Right ventricle myocardium superior (tissue), 1 donor: ENCODE results near the gene TLR6. TPM values are rescaled to one million over a fixed set of nuclear protein-coding genes. Genes with fewer than 3 reads are reported as not detected.
"Not testable (repeated sequence)": the region's sequence is repeated elsewhere in the genome, so short reads cannot be mapped to it uniquely, and the experiment has no call there.

Source experiments
- ATAC-seq: fragments of 200-7000 bp; cut with Tn5 transposase; one replicate; pipeline ENCODE4 v1.9.1; 2020; ENCODE audit warnings: mild to moderate bottlenecking; ENCODE audit not compliant: poor library complexity
- DNase-seq: peaks from one replicate; pipeline ENCODE4 v3.0.0-alpha.2; 2020
- intact Hi-C: fragments of 100-400 bp; cut with DNase I; formaldehyde crosslinking; loops from one replicate; pipeline ENCODE4 v1.11.2; 2022
- total RNA-seq: library from RNA; stranded (reverse); fragmentation: NEBNext Ultra II Directional; extraction: Animal tissue kit (Norgen Biotek cat#: 25700); gene quantifications from one replicate; pipeline ENCODE4 v1.2.1, GENCODE V29; 2021
- donor health status: DM: no; HTN: yes; CAD: no; lungs with severe emphysema.

TLR6 gene
- total RNA-seq, 1 donor from 2014 or later, result 2.3 TPM

GRCh38 chr4:38802561-38803355 is 53.9 kb downstream of the TLR6 start:
- no peak for DNase-seq
- intact Hi-C loops, result no loop called here
- no peak for ATAC-seq

DNA sequence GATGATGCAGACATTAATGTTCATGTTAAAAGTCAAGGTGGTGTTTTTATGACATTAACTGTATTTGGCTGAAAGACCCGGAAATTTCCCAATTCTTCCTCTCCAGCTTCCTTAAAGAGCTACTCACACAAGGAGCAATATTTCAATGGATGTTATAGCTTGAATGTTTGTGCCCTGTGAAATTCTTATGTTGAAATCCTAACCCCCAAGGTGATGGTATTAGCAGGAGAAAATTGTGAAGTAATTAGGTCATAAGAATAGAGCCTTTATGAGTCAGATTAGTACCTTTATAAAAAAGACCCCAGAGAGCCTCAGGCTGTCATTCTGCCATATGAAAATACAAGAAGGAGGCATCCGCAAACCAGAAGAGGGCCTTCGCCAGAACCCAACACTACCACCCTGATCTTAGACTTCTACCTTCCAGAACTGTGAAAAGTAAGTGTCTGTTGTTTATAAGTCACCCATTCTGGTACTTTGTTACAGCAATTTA is 55.6 kb downstream of the TLR6 start:
- no peak for ATAC-seq
- intact Hi-C loops, result no loop called here
- no peak for DNase-seq

GRCh38 chr4:38800366-38800765 is 56.3 kb downstream of the TLR6 start:
- intact Hi-C loops, result no loop called here

DNA sequence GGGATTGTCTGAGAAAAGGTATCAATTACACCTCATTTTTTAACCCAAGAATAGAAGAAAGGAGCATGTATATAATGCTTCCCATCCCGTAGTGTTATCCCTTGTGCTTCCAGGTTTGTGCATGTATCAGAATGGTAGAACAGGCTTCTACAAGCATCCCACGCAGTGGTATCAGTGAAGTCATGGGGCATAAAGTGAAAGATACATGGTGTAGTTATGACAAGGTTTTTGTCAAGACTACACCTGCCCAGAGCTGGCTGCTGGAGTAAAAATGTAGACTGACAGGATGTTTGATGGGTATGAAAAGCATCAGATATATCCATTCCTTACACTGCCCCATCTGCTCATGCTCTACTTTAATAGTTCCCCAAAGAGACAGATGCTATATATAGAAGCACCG is 61.5 kb downstream of the TLR6 start:
- intact Hi-C loops, result no loop called here
- ATAC-seq (no peak), DNase-seq (no peak)

More at GRCh38 chr4:38800366-38800765, 56.3 kb downstream of the TLR6 start:
- DNase-seq (no peak), ATAC-seq (no peak)

- DNase-seq (no peak), ATAC-seq (no peak)
- intact Hi-C loops, result no loop called here
These were observed 62.6 kb downstream of the TLR6 start for GRCh38 chr4:38794051-38794450.

DNA sequence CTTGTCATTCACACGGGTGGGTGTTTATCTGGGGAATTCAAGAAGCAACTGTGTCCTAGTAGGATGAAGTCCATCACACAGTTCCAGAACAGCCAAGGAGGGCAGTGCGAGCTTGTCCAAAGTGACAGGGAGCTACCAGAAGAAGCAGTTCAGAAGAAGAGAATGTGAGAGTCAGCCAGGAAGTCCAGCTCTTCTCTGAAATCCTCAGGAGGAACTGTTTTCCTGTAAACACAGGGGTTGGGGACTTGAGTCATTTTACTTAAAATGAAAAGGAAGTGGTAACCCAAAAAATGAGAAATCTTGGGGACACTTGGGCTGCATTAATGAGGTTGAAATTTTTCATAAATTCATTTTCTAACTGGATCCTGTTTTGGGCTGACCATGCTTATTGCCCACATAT is 65.6 kb downstream of the TLR6 start:
- DNase-seq (no peak), ATAC-seq (peak; percentile 55)
- intact Hi-C loops, result no loop called here

DNA sequence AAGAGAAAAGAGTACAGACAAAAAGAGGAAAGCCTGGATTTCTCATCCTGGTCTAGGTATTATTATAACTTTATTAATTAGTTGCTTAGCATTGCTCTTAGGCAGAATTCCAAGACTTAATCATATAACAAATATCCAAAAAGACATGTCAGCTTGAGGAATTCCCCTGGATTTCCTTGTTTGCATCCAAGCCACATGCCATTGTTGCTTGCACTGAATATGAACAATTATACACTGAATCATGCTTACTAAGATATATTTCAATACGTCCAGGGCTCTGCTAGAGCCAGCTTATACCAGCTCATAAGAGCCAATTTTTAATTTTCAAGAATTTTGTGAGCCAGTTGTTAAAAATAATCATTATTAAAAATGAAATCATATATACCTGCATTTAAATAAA is 68.3 kb downstream of the TLR6 start:
- ATAC-seq, result no peak
- DNase-seq, result no peak
- intact Hi-C loops, result no loop called here

DNA sequence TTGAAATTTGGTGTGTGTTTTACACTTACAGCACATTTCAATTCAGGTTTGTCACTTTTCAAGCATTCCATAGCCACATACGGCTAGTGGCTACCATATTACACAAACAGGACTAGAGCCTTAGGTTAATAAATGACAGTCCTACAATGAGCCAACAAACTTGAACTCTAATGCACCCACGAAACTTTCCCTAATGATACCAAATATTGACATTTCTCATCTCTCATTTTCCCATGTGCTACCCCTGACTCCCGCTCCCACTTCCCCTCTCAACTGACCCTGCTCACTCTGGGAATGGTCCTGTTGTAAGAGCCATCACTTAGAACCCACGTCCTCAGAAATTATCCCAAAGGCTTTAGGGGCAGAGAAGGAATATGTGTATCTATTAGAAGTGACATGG is 68.9 kb downstream of the TLR6 start:
- no peak for ATAC-seq
- no peak for DNase-seq
- intact Hi-C loops, result no loop called here

DNA sequence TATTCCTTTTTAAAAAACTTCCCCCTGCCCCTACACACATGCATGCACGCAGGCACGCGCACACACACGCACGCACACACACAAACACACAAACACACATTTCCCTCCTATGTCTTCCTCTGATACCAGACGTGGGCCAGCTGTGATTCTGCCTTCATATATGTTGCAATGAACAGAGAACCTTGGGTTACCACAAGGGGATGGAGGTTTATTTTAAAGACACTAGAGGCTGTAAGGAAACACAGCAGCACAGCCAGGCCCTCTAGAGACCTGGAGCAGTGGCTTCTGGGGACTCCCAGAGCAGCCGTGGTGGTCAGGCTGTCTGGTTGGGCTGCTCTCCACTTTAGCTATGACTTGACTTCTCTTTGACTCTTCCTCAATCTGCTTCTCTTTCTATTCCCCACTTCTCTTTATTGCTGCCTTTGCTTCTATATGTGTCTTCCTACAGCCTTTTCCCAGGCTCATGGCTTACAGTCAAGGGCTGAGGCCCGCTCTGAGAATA is 70.7 kb downstream of the TLR6 start:
- DNase-seq (peak; percentile 47), ATAC-seq (peak; percentile 73)
- intact Hi-C loops, result no loop called here

DNA sequence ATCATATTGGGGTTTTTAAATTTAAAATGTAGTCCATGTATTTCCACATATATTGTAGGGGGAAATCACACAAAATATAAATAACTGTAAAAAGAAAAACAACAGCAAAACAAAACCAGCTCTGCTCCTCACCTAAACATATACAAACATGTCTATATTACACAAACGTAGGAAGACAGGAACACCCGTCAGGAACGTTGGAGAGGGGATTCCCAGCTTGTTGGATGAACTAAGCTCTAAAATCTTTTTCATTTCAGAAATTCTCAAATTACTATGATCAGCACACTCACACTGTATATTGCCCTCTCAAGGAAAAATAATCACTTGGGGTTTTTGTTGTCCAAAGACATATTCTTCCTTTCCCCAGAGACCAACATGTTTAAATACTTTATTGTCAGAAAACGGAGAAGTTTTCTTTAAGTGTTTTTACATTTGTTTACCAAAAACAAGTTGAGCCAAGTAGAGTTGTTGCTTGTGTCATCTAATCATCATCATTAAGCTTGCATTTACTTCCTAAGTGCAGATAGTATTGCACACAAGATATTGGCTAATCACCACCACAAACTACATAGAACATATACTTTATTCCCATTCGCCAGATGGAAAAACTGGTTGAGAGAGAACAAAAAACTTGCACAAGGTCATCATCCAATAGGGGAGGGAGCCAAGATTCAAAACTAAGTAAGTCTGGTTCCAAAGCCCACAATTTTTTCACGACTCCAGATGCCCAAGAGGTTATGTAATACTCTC is 71.4 kb downstream of the TLR6 start:
- DNase-seq, result no peak
- ATAC-seq, result no peak
- intact Hi-C loops, result no loop called here

- DNase-seq (no peak), ATAC-seq (no peak)
- intact Hi-C loops, result no loop called here
These were observed 72.5 kb downstream of the TLR6 start for GRCh38 chr4:38784141-38784540.

DNA sequence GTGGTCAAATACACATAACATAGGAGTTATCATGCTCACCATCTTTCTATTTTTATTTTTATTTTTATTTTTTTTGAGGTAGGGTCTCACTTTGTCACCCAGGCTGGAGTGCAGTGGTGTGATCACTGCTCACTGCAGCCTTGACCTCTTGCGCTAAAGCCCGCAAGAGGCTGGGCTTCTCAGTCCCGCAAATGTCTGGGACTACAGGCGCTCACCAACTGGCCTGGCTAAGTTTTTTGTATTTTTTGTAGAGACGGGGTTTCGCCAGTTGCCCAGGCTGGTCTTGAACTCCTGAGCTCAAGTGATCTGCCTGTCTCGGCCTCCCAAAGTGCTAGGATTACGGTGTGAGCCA is 73.5 kb downstream of the TLR6 start:
- DNase-seq (no peak), ATAC-seq (no peak)
- intact Hi-C loops, result no loop called here

- peak; percentile 72 for ATAC-seq
- DNase-seq, result peak; percentile 35
- intact Hi-C loops, result no loop called here
These were observed 74.0 kb downstream of the TLR6 start, which contains the start of gene TLR10 for GRCh38 chr4:38782452-38783108. TSS of gene TLR10 (minus strand) at chr4:38782990. CDS start at chr4:38775590, 7,400 bp downstream.

DNA sequence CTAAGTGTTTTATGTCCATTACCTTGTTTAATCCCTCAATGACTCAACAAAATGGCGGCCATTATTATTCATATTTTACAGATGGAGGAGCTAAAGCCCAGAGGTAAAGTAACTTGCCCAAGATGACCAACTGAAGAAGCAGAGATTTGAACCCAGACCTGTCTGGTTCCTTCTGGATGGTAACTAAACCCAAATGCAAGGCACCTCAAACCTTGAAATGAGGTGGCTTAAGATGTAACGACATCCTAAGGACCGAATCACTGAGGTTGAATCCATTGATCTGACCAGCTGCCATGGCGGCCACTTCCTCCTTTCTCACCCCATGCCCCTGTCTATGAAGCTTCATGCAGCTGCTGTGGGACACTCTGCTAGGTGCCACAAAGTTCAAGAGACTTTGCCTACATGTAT is 74.8 kb downstream of the TLR6 start:
- DNase-seq, result no peak
- ATAC-seq, result no peak
- intact Hi-C loops, result no loop called here

DNA sequence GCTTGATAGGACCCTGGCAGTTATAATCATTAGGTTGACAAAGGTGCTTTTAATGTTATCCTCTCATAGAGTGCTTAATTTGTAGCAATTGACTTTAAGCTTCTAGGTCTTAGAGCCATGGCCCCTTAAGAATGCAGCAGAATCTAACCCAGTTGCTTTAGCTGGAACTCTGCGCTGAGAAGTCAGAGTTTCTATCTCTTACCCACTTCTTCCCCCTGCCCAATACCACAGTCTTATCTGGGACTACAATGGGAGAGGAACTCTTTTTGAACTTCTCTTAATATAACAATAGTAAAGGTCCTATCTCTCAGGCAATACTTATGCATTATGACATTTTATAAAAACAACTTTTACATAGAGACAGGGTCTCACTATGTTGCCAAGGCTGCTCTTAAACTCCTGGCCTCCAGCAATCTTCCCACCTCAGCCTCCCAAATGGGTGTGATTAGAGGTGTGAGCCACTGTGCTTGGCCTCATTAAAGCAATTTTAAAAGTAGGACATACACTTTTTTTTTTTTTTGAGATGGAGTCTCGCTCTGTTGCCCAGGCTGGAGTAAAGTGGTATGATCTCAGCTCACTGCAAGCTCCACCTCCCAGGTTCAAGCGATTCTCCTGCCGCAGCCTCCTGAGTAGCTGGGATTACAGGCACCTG is 75.7 kb downstream of the TLR6 start:
- intact Hi-C loops, result no loop called here
- DNase-seq, result no peak
- no peak for ATAC-seq

DNA sequence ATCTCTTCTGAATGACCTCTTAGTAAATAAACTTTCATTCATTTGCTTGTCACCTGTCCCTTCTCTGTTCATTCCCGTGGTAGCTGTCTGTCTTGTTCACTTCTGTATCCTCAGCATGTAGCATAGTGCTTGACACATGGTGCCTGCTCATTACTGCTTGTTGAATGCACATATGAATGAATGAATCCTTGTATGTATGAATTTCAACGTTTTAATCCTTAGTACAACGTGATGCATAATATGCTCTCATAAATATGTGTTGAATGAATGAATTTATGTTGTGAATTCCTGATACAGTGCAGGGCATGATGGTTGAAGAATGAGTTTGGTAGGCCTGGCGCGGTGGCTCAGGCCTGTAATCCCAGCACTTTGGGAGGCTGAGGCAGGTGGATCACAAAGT is 76.8 kb downstream of the TLR6 start:
- DNase-seq, result no peak
- no peak for ATAC-seq
- intact Hi-C loops, result no loop called here

DNA sequence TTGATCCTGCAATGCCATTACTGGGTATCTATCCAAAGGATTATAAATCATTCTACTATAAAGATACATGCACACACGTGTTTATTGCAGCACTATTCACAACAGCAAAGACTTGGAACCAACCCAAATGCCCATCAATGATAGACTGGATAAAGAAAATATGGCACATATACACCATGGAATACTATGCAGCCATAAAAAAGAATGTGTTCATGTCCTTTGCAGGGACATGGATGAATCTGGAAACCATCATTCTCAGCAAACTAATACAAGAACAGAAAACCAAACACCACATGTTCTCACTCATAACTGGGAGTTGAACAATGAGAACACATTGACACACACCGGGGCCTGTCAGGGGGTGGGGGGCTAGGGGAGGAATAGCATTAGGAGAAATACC is 78.7 kb downstream of the TLR6 start:
- ATAC-seq, DNase-seq, intact Hi-C loops: not testable (repeated sequence)

DNA sequence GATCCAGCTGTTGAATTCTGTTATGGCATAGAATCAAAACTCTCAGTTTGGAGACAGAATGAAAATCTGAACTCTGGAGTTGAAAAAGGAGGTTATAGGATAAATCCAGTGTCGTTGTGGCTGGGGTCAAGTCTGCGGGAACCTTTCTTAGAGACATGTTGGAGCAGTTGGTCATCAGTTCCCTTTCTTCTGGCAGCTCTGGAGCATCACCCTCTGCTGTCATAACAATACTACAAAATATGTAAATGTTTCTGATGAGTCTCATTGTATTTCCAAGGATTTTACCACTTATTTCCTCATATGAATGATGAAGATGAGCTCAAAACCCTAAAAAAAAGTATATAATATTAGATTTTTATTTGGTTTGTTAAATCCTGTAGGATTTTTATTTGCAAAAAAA is 81.3 kb downstream of the TLR6 start:
- ATAC-seq (no peak), DNase-seq (no peak)
- intact Hi-C loops, result no loop called here
